ENCODE data around the gene PCTP.

PCTP gene

GRCh38 chr17:55773671-55774070 is 22.8 kb downstream of the PCTP start:
- TF ChIP-seq TAF1 (IDR thresholded peaks at IDR 0.05; ENCODE audit: borderline replicate concordance, insufficient read depth, low read length) (no peak), SIN3A (IDR thresholded peaks at IDR 0.05; ENCODE audit: borderline replicate concordance, insufficient read depth, low read length) (no peak), POLR2AphosphoS5 (IDR thresholded peaks at IDR 0.05; ENCODE audit: low read depth, low read length) (no peak), FOXP2 (optimal IDR thresholded peaks at IDR 0.05; ENCODE audit: borderline replicate concordance, extremely low read depth, extremely low read length, insufficient read depth) (no peak)
- TF ChIP-seq, protein P1, sequence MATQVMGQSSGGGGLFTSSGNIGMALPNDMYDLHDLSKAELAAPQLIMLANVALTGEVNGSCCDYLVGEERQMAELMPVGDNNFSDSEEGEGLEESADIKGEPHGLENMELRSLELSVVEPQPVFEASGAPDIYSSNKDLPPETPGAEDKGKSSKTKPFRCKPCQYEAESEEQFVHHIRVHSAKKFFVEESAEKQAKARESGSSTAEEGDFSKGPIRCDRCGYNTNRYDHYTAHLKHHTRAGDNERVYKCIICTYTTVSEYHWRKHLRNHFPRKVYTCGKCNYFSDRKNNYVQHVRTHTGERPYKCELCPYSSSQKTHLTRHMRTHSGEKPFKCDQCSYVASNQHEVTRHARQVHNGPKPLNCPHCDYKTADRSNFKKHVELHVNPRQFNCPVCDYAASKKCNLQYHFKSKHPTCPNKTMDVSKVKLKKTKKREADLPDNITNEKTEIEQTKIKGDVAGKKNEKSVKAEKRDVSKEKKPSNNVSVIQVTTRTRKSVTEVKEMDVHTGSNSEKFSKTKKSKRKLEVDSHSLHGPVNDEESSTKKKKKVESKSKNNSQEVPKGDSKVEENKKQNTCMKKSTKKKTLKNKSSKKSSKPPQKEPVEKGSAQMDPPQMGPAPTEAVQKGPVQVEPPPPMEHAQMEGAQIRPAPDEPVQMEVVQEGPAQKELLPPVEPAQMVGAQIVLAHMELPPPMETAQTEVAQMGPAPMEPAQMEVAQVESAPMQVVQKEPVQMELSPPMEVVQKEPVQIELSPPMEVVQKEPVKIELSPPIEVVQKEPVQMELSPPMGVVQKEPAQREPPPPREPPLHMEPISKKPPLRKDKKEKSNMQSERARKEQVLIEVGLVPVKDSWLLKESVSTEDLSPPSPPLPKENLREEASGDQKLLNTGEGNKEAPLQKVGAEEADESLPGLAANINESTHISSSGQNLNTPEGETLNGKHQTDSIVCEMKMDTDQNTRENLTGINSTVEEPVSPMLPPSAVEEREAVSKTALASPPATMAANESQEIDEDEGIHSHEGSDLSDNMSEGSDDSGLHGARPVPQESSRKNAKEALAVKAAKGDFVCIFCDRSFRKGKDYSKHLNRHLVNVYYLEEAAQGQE (IDR thresholded peaks at IDR 0.05; ENCODE audit: insufficient read depth in 1 of 2, low read depth in 2 of 2, low read length in 2 of 2), result no peak

DNA sequence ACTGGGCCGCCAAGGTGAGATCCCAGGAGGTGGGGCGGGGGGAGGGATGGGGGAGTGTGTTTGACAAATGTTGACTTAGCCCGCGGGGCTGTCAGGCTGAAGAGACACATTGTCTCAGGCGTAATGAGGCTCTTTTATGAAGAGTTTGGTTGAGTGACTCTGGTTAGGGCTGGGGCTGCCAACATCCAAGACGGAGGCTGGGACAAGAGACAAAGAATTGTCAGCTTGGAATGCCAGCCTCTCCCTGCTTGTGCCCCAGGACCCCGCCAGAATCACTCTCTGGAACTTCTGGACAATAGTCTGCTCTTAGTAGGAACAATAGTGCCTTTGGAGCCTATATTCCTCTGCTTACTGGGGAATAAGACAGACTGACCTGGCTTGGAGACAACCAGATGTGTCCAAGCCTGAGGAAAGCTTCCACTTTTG is 24.0 kb downstream of the PCTP start:
- no peak for TF ChIP-seq TAF1 (IDR thresholded peaks at IDR 0.05; ENCODE audit: borderline replicate concordance, insufficient read depth, low read length)
- TF ChIP-seq FOXP2 (optimal IDR thresholded peaks at IDR 0.05; ENCODE audit: borderline replicate concordance, extremely low read depth, extremely low read length, insufficient read depth), result no peak
- TF ChIP-seq, protein P1 (IDR thresholded peaks at IDR 0.05; ENCODE audit: insufficient read depth in 1 of 2, low read depth in 2 of 2, low read length in 2 of 2), result no peak
- TF ChIP-seq SIN3A (IDR thresholded peaks at IDR 0.05; ENCODE audit: borderline replicate concordance, insufficient read depth, low read length), result no peak
- TF ChIP-seq POLR2AphosphoS5 (IDR thresholded peaks at IDR 0.05; ENCODE audit: low read depth, low read length), result no peak

GRCh38 chr17:55776271-55776670 is 25.4 kb downstream of the PCTP start:
- TF ChIP-seq POLR2AphosphoS5 (IDR thresholded peaks at IDR 0.05; ENCODE audit: low read depth, low read length), result no peak
- TF ChIP-seq FOXP2 (optimal IDR thresholded peaks at IDR 0.05; ENCODE audit: borderline replicate concordance, extremely low read depth, extremely low read length, insufficient read depth), result no peak
- TF ChIP-seq TAF1 (IDR thresholded peaks at IDR 0.05; ENCODE audit: borderline replicate concordance, insufficient read depth, low read length), result no peak
- TF ChIP-seq, protein P1 (IDR thresholded peaks at IDR 0.05; ENCODE audit: insufficient read depth in 1 of 2, low read depth in 2 of 2, low read length in 2 of 2), result no peak
- TF ChIP-seq SIN3A (IDR thresholded peaks at IDR 0.05; ENCODE audit: borderline replicate concordance, insufficient read depth, low read length), result no peak

GRCh38 chr17:55777471-55777971 is 26.7 kb downstream of the PCTP start:
- TF ChIP-seq FOXP2 (optimal IDR thresholded peaks at IDR 0.05; ENCODE audit: borderline replicate concordance, extremely low read depth, extremely low read length, insufficient read depth) (no peak), SIN3A (IDR thresholded peaks at IDR 0.05; ENCODE audit: borderline replicate concordance, insufficient read depth, low read length) (no peak), TAF1 (IDR thresholded peaks at IDR 0.05; ENCODE audit: borderline replicate concordance, insufficient read depth, low read length) (no peak)
- TF ChIP-seq, protein P1 (IDR thresholded peaks at IDR 0.05; ENCODE audit: insufficient read depth in 1 of 2, low read depth in 2 of 2, low read length in 2 of 2), result no peak
